Lower leg skin (tissue), 4 donors: Measurements from ENCODE around the gene PARD6G. TPM values are rescaled to one million over a fixed set of nuclear protein-coding genes. Genes with fewer than 3 reads are reported as not detected.

ENCODE experiments used
- DNase-seq, 2 donors: peaks; one replicate each; pipeline ENCODE4 v3.0.0-alpha.2; 2019; ENCODE audit warnings: low spot score in 2 of 2
- H3K4me3 ChIP-seq: fragments of 200-600 bp; sonication (generic); 2 replicates; pipeline ENCODE4 v1.5.1; 2017; ENCODE audit warnings: mild to moderate bottlenecking, low read depth; ENCODE audit not compliant: poor library complexity, severe bottlenecking
- CTCF ChIP-seq, 3 donors: fragments of 450-650 bp; IDR thresholded peaks; one replicate each; pipeline ENCODE4 v1.5.1; 2016; ENCODE audit warnings: antibody characterized with exemption in 3 of 3, mild to moderate bottlenecking in 3 of 3, moderate library complexity in 2 of 3
- POLR2A ChIP-seq, 2 donors: fragments of 450-650 bp; IDR thresholded peaks; one replicate each; pipeline ENCODE4 v1.6.1; 2016 to 2017; ENCODE audit warnings: antibody characterized with exemption in 2 of 2, mild to moderate bottlenecking in 1 of 2, moderate library complexity in 1 of 2
- WGBS, 2 donors: methylation state at CpG; one replicate each; pipeline ENCODE4 v1.1.5; 2018; 5-methylcytosine and 5-hydroxymethylcytosine counted together
- intact Hi-C: fragments of 100-400 bp; cut with DNase I; formaldehyde crosslinking; loops from one replicate; pipeline ENCODE4 v1.15.0; 2023; ENCODE audit warnings: low total_unique reads
- total RNA-seq, 4 donors: library from RNA; depleted of rRNA; stranded (reverse); fragments of >200 nt; gene quantifications; one replicate each; pipeline ENCODE4 v1.1.0, GENCODE V29; 2016

Gene PARD6G
- total RNA-seq, 4 donors from 2014 or later = 89.6 to 122 (median 101) TPM

DNA sequence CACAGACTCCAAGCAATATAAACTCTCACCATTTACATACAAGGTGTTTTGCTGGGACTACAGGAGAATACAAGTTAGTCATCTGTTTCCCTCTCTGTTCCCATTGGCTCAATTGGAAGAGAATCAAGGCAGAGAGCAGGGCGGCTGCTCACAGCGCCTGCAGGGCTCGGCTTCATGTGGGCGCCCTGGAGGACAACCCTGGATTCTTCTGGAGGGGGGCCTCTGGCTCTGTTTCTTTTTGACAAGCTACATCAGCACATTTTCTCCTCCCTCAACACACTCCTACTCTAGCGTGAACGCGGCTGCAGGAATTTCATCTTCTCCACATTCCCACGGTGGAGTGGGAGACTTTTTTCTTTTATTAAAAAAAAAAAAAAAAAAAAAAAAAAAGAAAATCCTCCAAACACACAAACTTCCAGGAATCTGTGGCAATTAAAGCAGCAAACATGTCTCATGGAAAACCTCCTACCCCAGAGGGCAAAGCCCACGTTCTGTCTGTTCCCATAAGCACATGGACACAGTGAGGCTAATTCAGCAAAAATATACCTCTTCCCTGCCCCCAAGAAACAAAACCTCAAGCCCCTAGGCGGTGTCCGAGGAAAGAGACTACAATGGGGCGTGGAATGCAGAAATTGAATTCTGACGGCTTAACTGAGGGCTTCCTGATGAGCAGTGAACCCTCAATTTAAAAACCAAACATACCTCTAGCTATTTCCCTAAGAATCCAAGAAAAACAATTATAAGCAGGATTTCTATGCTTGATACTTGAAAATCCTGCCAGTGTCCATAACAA is 50.6 kb downstream of the PARD6G start:
- H3K4me3 ChIP-seq = no peak overlapping the region
- intact Hi-C loops = no loop called here
- DNase-seq = peak; percentile 16 to 58
- 21 to 28% methylated on average over 13 of the region's 13 CpGs for WGBS, 2 donors
- TF ChIP-seq POLR2A (IDR thresholded peaks at IDR 0.05) = no peak

DNA sequence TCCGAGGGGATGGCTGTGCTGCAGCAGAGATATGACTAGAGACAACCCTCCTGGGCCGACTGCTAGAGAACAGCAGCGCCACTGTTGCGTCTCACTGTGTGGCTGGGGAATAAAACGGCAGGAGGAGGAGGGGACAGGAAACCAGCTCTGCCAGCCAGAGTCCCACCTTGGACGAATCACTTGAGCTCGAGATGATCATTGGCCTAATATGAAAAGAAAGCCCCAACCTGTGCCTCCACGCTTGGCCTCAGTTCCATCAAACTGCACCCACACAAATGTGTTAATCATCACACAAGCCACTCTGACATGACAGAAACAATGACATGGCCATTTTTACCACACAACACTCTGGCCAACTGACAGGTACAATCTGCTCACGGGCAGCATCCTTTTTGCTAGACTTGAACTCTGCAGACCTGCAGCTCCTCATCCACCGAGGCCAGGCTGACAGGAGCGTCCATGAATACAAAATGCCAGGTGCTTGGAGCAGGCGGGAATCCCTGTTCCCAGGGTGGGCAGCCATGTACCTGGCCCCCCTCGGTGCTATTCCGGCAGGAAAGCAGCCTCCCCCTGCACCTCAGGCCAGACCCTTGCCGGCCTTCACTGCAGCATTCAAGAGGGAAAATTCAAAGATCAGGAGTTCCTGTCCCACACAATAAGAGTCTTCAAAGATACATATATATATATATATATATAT is 52.3 kb downstream of the PARD6G start:
- 79 to 80% methylated on average over 15 of the region's 15 CpGs for WGBS, 2 donors
- intact Hi-C loops = no loop called here
- DNase-seq = peak in 1 of 2 donors; percentile 74
- H3K4me3 ChIP-seq = no peak overlapping the region
- TF ChIP-seq CTCF (IDR thresholded peaks at IDR 0.05) = no peak
- TF ChIP-seq POLR2A (IDR thresholded peaks at IDR 0.05) = no peak

- H3K4me3 ChIP-seq = no peak overlapping the region
- WGBS, 2 donors = 49% methylated on average over 5 of the region's 5 CpGs
- intact Hi-C loops = no loop called here
- TF ChIP-seq POLR2A (IDR thresholded peaks at IDR 0.05) = no peak
- TF ChIP-seq CTCF (IDR thresholded peaks at IDR 0.05) = no peak
- peak in 1 of 2 donors; percentile 82 for DNase-seq
Observed at GRCh38 chr18:80193701-80194100, 53.6 kb downstream of the PARD6G start.

DNA sequence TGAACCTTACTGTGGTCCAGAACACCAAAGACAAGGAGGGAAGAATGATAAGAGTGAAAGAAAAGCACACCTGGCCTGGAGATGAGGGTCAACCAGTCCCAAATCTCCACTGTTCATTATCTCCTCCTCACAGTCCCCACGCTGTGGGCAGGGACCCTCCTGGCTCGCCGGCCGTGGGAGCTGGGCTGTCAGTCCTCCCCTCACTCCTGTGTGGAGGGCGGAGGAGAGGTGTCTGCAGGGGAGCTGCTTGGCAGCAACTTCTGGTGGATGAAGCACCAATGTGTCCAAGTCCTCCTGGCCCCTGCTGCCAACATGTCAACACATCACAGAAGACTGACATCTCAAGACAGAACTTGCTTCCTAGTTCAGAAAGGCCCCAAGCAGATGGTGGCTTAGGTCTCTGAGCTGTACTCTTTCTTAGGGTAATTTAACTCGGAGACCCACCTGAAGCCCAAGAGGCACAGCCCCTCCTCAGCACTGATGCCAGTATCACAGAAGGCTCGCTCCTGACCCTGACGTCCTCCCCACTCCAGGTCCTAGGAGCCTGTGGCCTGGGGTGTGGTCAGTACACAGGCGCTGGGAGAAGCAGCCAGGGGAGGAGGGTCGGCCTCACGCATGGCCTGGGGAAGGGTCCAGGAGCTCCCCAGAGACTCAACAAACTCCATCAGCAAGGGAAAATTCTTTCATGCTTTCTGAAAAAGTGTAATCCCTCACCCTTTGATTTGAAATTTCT is 54.5 kb downstream of the PARD6G start:
- H3K4me3 ChIP-seq = no peak overlapping the region
- intact Hi-C loops = no loop called here
- no peak for TF ChIP-seq CTCF (IDR thresholded peaks at IDR 0.05)
- TF ChIP-seq POLR2A (IDR thresholded peaks at IDR 0.05) = no peak
- peak; percentile 1 to 80 for DNase-seq
- 80 to 95% methylated on average over 11 of the region's 11 CpGs for WGBS, 2 donors

DNA sequence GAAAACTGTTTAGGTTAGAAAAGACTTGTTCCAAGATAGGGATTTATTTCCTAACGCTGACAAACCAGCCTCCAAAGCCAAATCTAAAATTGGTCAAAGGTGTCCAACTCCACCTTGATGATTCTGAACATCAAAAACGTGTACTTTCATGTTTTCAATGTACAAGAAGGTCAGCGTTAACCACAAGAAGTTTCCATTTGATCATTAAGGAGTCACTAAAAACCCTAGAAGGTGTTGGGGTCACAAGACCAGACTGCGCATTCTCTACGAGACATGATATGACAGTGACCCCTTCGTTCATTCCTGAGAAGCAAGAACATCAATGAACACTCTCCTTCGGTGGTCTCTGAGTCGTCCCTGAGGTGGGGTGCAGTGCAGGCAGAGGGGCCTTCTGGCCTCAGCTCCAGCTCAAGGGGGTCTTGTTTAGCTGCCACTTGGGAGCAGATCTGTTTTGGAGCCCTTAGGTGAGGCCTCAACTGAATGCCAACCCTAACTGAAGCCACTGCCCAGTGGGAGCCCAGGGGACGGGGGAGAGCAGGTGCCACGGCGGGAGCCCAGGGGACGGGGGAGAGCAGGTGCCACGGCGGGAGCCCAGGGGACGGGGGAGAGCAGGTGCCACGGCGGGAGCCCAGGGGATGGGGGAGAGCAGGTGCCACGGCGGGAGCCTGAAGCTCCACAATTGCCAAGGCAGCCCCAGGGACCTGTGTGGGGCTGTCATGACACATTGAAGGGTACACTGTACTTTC is 55.2 kb downstream of the PARD6G start:
- TF ChIP-seq POLR2A (IDR thresholded peaks at IDR 0.05) = no peak
- WGBS, 2 donors = 90 to 92% methylated on average over 19 of the region's 19 CpGs
- intact Hi-C loops = no loop called here
- no peak overlapping the region for H3K4me3 ChIP-seq
- peak in 1 of 2 donors; percentile 73 for DNase-seq

DNA sequence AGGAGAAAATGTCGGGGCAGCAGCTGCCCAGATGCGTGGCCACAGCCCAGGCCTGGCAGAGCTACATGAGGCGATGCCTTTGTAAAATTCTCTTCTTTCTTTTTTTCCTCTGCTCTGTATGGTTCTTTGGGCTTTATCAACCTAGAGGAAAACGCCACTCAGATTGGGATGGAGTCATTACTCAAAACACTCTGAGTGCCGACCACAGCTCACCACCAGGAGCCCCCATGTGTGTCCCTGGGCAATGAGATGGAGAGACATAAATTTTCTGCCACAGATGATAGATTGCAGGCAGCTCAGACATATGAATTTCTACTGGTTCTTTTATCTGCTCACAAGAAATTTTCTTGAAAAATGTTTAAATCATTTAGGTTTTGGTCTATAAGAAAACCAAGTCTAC is 56.0 kb downstream of the PARD6G start:
- 83 to 93% methylated on average over 5 of the region's 5 CpGs for WGBS, 2 donors
- no peak overlapping the region for H3K4me3 ChIP-seq
- intact Hi-C loops = no loop called here
- peak in 1 of 2 donors; percentile 74 for DNase-seq
- no peak for TF ChIP-seq CTCF (IDR thresholded peaks at IDR 0.05)
- no peak for TF ChIP-seq POLR2A (IDR thresholded peaks at IDR 0.05)
